ENCODE data around the gene ASPM. TPM values are rescaled to one million over a fixed set of nuclear protein-coding genes. Genes with fewer than 3 reads are reported as not detected.

The ASPM gene, protein sequence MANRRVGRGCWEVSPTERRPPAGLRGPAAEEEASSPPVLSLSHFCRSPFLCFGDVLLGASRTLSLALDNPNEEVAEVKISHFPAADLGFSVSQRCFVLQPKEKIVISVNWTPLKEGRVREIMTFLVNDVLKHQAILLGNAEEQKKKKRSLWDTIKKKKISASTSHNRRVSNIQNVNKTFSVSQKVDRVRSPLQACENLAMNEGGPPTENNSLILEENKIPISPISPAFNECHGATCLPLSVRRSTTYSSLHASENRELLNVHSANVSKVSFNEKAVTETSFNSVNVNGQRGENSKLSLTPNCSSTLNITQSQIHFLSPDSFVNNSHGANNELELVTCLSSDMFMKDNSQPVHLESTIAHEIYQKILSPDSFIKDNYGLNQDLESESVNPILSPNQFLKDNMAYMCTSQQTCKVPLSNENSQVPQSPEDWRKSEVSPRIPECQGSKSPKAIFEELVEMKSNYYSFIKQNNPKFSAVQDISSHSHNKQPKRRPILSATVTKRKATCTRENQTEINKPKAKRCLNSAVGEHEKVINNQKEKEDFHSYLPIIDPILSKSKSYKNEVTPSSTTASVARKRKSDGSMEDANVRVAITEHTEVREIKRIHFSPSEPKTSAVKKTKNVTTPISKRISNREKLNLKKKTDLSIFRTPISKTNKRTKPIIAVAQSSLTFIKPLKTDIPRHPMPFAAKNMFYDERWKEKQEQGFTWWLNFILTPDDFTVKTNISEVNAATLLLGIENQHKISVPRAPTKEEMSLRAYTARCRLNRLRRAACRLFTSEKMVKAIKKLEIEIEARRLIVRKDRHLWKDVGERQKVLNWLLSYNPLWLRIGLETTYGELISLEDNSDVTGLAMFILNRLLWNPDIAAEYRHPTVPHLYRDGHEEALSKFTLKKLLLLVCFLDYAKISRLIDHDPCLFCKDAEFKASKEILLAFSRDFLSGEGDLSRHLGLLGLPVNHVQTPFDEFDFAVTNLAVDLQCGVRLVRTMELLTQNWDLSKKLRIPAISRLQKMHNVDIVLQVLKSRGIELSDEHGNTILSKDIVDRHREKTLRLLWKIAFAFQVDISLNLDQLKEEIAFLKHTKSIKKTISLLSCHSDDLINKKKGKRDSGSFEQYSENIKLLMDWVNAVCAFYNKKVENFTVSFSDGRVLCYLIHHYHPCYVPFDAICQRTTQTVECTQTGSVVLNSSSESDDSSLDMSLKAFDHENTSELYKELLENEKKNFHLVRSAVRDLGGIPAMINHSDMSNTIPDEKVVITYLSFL (N-terminal part only)
- 100 to 1,000 TPM in 1 of 2 experiments, 10 to 100 TPM in 1; 92.8 to 104 TPM for total RNA-seq

DNA sequence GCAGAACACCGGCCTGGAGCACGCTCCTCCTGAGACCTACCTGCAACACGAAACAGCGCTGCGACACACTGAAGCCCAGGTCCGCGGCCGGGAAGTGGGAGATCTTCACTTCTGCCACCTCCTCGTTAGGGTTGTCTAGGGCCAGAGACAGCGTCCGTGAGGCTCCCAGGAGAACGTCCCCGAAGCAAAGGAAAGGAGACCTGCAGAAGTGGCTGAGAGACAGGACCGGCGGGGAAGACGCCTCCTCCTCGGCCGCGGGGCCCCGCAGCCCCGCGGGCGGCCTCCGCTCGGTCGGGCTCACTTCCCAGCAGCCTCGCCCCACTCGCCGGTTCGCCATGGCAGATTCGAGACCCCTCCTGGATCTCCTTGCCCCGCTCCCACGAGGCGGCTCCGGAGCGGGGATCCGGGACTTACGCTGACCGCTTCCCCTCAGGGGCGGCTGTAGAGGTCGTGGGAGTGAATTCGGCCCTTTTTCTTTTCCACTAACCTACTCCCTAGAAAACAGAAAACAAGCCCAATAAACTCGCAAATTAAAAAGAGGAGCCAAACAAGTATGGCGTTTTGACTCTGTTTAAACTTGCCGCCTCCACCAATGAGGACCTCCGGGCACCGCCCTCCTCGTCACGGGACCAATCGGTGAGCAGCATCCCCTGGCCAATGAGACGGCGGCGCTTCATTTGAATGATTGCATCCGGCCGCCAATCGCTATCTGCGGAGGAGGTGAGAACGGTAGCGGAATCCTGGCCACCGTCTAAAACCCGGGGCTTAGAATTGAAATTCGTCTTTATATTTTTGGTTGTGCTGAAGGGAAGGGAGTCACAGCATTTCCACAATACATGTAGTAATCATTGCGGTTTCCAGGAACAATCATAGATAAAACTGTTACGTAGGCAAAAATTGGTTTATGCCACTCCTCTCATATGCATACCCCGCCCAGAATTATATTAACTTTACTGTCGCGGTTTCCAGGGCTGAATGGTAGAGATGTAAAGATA is at the start of gene ASPM:
TSS of gene ASPM (minus strand) at position 569 of the 995 bp plus-strand sequence. CDS start at position 337, 232 bp downstream.
- H3K36me3 Mint-ChIP-seq (ENCODE audit: low read depth): peaks cover 36% of the 10 kb centered on the region

DNA sequence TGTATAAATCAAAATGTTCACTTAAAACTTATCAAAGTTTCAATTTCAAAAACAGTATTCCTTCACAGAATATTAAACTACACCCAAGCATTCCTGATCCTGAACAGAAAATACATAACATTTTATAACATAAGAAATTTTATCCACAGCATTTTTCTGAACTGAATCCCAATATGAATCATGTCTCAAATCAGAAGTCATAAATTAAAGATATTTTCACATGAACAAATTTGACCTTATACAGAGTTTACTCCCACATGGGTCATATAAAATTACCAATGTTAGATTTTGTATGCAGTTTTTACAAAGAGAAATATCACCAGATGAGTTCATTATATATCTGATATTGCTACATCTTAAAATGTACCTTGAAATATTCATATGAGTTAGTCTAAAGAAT is 48.6 kb upstream of the ASPM start:
- ChIA-PET CTCF (interaction anchor here (0.6 kb wide), 1 partner anchor 16 kb away, joined by 3 read pairs; no protein-coding TSS in a partner anchor), POLR2A (no interaction called here)
- Mint-ChIP-seq H3K4me3 (no peak overlapping the region), H3K4me1 (peaks cover 48% of the 10 kb centered on the region), H3K27ac (no peak overlapping the region), H3K27me3 (no peaks in the 10 kb centered on the region), H3K9me3 (no peaks in the 10 kb centered on the region), H3K36me3 (ENCODE audit: low read depth) (peaks cover 18% of the 10 kb centered on the region)
- no peak for DNase-seq

More for the DNA sequence above, at the start of gene ASPM:
- Mint-ChIP-seq H3K4me3 (peak within 1 kb of the TSS; percentile 82), H3K4me1 (peaks cover 39% of the 10 kb centered on the region), H3K9me3 (no peaks in the 10 kb centered on the region), H3K27ac (peak within 1 kb of the TSS; percentile 97), H3K27me3 (no peaks in the 10 kb centered on the region)
- POLR2A ChIA-PET: no interaction called here
- DNase-seq: peak; percentile 97
- CTCF ChIA-PET: no interaction called here

DNA sequence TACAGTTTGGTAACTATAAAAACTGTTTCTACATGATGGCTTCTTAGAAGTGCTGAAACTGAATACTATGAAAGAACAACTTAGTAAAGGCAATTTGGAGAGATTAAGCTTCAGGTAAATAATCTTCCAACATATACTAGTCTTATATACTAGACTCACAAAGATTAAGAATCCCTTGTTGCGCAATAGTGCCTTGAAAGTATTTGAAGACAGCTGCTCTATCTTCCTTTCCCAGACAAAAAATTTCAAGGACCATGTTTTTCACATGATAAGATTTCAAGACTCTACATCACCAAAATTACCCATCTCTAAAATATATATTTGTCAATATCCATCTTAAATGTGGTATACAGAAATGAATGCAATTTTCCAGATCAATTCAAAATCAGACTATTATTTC is 37.7 kb upstream of the ASPM start:
- no peak for DNase-seq
- H3K9me3 Mint-ChIP-seq: no peaks in the 10 kb centered on the region
- no peaks in the 10 kb centered on the region for H3K27me3 Mint-ChIP-seq
- H3K36me3 Mint-ChIP-seq (ENCODE audit: low read depth): peaks cover 45% of the 10 kb centered on the region
- peaks cover 2% of the 10 kb centered on the region for H3K4me1 Mint-ChIP-seq
- H3K27ac Mint-ChIP-seq: no peak overlapping the region
- CTCF ChIA-PET: no interaction called here
- no peak overlapping the region for H3K4me3 Mint-ChIP-seq
- POLR2A ChIA-PET: no interaction called here

DNA sequence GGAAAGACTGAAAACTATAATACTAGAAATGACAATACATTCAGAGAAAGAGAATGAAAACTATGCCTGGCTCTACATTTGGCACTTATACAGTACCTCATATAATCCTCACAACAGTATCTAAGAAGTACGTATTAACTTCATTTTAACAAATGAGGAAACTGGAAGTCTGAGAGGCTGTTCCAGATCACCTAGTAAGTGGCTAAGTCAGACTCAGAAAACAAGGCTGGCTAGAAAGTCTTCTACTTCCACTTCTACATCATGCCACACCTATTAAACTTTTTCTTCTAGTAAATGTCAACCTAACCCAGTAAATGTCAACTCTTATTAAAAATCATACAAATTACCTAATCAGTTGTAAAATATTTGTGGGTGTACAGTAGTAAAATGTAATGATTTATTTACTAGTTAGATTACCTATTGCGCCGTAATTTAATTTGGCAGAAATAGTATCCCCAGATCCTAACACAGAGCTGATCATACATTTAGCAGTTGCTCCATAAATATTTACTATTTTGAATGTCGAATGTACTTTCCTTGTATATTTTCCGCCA is 36.8 kb upstream of the ASPM start:
- no peak overlapping the region for H3K4me3 Mint-ChIP-seq
- no peak for DNase-seq
- H3K9me3 Mint-ChIP-seq: no peaks in the 10 kb centered on the region
- H3K36me3 Mint-ChIP-seq (ENCODE audit: low read depth): peaks cover 48% of the 10 kb centered on the region
- no peak overlapping the region for H3K27ac Mint-ChIP-seq
- CTCF ChIA-PET: no interaction called here
- H3K4me1 Mint-ChIP-seq: peaks cover 2% of the 10 kb centered on the region
- POLR2A ChIA-PET: no interaction called here
- no peaks in the 10 kb centered on the region for H3K27me3 Mint-ChIP-seq

DNA sequence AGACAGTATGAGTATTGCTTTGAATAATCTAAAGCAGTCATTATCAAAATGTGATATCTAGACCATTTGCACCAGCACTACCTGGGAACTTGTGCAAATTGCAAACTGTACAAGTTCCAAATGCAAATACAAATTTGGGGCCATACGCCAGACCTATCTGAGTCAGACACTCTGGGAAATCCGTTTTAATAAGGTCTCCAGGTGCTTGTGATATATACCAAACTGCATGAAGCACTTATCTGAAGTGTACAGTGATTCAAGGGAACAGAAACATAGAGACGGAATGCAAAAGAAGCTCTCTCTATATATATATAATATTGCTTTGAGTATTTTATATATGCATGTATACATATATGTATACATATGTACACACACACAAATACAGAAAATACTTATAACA is 36.2 kb upstream of the ASPM start:
- ChIA-PET POLR2A (no interaction called here), CTCF (no interaction called here)
- no peak for DNase-seq
- Mint-ChIP-seq H3K27ac (no peak overlapping the region), H3K4me3 (no peak overlapping the region), H3K9me3 (no peaks in the 10 kb centered on the region), H3K36me3 (ENCODE audit: low read depth) (peaks cover 43% of the 10 kb centered on the region), H3K27me3 (no peaks in the 10 kb centered on the region), H3K4me1 (peaks cover 2% of the 10 kb centered on the region)

DNA sequence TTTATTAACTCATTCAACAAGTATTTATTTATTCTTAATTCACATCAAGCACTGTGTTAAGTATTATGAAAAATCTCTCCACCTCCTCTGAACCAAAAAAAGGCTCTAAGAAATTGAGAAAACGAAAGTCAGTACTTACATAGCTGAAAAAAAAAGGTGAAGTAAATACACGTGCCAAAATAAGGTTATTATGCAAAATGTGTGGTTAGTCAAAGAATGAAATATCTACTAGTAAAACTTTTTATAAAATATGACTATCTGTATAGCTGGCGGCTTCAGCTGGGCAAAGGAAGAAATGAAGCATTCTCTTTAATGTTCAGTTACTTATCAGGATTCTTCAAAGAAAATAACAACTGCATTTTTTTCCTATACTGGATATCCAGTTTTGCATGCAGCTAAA is 35.5 kb upstream of the ASPM start:
- Mint-ChIP-seq H3K27ac (no peak overlapping the region), H3K4me3 (no peak overlapping the region), H3K36me3 (ENCODE audit: low read depth) (peaks cover 40% of the 10 kb centered on the region), H3K9me3 (no peaks in the 10 kb centered on the region), H3K27me3 (no peaks in the 10 kb centered on the region), H3K4me1 (peaks cover 2% of the 10 kb centered on the region)
- ChIA-PET CTCF (no interaction called here), POLR2A (no interaction called here)
- no peak for DNase-seq

DNA sequence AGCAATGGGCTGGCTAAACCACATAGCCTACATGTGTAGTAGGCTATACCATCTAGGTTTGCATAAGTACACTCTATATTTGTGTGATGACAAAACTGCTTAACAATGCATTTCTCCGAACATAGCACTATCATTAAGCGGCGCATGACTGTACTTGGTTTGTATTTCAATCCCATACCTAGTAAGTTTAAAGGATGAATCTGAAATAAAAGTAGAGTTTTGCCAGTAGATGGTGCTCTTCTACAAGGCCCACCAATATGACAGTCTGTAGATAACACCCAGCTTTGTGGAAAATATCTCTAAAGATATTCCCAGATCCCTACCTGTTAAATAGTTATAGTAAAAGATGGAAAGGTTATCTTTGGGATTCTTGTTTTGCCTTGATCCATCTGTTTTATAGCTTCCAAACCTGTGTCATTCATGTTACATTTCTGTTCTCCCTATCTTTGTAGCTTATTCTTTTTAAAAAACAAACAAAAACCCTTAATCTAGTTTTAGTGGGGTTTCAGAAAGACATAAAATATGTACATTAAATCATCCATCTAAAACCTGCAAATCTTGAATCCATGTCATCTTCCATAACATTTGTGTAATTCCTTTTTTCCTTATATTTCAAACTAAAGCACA is 33.9 kb upstream of the ASPM start:
- Mint-ChIP-seq H3K4me3 (no peak overlapping the region), H3K27me3 (no peaks in the 10 kb centered on the region), H3K27ac (no peak overlapping the region), H3K4me1 (peaks cover 2% of the 10 kb centered on the region), H3K36me3 (ENCODE audit: low read depth) (peaks cover 29% of the 10 kb centered on the region), H3K9me3 (no peaks in the 10 kb centered on the region)
- CTCF ChIA-PET: interaction anchor here (1.3 to 1.8 kb wide), 4 partner anchors 10 to 177 kb away, joined by 3 to 6 read pairs (median 4); no protein-coding TSS in a partner anchor
- POLR2A ChIA-PET: no interaction called here
- no peak for DNase-seq

DNA sequence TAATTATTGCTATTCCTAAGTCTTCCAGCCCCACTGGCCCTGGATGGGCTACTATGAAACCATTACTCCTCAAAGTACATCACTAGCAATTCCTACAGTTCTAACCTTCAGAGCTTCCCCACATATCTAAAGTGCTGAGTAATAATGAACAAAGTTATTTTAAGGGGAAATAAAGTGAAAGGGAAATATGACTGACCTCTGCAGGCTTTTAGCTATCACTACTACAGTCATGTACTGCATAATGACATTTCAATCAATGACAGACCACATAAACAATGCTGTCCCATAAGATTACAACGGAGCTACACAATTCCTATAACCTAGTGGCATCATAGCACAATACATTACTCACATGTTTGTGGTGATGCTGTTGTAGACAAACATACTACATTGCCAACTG is 32.5 kb upstream of the ASPM start:
- ChIA-PET POLR2A (no interaction called here), CTCF (interaction anchor here (0.5 to 1.8 kb wide), 3 partner anchors 8 to 221 kb away, joined by 3 to 4 read pairs (median 4); no protein-coding TSS in a partner anchor)
- Mint-ChIP-seq H3K4me3 (no peak overlapping the region), H3K36me3 (ENCODE audit: low read depth) (peaks cover 28% of the 10 kb centered on the region), H3K27ac (no peak overlapping the region), H3K4me1 (peaks cover 2% of the 10 kb centered on the region), H3K27me3 (no peaks in the 10 kb centered on the region), H3K9me3 (no peaks in the 10 kb centered on the region)
- no peak for DNase-seq

DNA sequence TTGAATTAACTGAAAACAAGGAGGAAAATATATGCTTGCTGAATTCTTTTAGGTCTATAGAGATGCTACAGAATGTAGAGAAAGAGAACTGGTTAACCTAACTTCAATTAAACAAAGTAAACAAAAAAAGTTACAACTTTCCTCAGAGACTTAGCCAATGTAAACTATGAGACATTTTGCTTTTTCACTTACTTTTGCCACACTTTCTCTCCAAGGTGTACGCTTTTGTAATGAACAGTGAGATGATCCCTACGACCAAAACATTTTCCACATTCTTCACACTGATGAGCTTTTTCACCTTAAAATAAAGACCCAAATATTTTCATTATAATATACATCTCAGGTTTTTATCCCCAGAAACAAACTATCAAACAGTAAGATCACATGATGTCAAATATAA is 28.3 kb upstream of the ASPM start:
- no peak overlapping the region for H3K27ac Mint-ChIP-seq
- CTCF ChIA-PET: no interaction called here
- H3K27me3 Mint-ChIP-seq: no peaks in the 10 kb centered on the region
- no peak overlapping the region for H3K4me3 Mint-ChIP-seq
- H3K36me3 Mint-ChIP-seq (ENCODE audit: low read depth): peaks cover 33% of the 10 kb centered on the region
- peaks cover 2% of the 10 kb centered on the region for H3K4me1 Mint-ChIP-seq
- POLR2A ChIA-PET: no interaction called here
- H3K9me3 Mint-ChIP-seq: no peaks in the 10 kb centered on the region
- no peak for DNase-seq

DNA sequence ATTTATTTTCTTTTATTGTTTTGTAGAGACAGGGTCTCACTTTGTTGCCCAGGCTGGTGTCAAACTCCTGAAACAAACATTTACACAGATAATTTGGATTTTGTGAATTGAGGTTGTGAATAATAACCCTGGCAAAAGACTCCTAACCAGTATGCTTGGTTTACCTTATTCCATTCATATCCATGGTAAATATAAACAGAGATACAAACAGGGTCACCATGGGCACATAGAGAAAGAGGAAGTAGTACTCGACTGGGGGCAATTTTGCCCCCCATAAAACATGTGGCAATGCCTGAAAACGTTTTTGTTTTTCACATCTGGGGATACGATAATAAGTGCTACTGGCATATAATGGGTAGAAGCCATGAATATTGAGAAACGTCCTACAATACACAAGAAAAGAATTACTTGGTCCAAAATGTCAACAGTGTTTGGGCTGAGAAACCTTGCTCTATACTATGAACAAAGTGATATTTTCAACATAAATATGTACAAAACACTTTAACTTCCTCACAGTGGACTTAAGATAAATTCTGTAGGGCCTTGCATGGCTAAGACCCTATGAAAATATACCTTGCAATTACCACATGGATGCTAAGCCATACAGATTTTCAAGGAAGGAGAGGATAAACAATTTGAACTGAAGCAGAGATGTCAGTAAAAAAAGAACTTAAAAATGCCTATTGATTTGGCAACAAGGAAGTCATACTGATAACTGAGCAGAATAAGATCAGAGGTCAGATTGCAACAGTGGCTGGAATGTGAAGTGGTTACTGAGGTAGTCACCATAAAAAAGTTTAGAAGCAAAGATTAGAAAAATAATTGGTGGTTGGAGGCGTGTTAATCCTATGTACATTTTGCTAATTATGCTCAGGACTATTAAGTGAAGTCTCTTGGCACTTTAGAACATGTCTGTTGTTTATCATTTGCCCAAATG is 27.4 kb upstream of the ASPM start:
- peak overlapping the region; percentile 39 for H3K27ac Mint-ChIP-seq
- H3K9me3 Mint-ChIP-seq: no peaks in the 10 kb centered on the region
- H3K36me3 Mint-ChIP-seq (ENCODE audit: low read depth): peaks cover 31% of the 10 kb centered on the region
- H3K4me1 Mint-ChIP-seq: peaks cover 2% of the 10 kb centered on the region
- H3K4me3 Mint-ChIP-seq: no peak overlapping the region
- no peak for DNase-seq
- CTCF ChIA-PET: no interaction called here
- H3K27me3 Mint-ChIP-seq: no peaks in the 10 kb centered on the region
- POLR2A ChIA-PET: no interaction called here

All from activated CD4-positive, alpha-beta T cell treated with anti-CD3 and anti-CD28 coated beads, Interleukin-2, amount 10 ng/mL, durations not matched to agents 7 days and 5 days (primary cell).